HG03457 (cell line): ENCODE results near the gene SRSF11.
A peak's percentile ranks its signal among the peaks of the same experiment; 100 is the strongest.

ENCODE experiments used
- ATAC-seq: cut with Tn5 transposase; IDR thresholded peaks from one replicate; pipeline ENCODE4 v1.9.1; 2021; ENCODE audit warnings: moderate number of reproducible peaks; ENCODE audit not compliant: unreplicated experiment

SRSF11 gene

GRCh38 chr1:70220517-70221237 is 503 bp upstream of the SRSF11 start:
- peak; percentile 8 for ATAC-seq

DNA sequence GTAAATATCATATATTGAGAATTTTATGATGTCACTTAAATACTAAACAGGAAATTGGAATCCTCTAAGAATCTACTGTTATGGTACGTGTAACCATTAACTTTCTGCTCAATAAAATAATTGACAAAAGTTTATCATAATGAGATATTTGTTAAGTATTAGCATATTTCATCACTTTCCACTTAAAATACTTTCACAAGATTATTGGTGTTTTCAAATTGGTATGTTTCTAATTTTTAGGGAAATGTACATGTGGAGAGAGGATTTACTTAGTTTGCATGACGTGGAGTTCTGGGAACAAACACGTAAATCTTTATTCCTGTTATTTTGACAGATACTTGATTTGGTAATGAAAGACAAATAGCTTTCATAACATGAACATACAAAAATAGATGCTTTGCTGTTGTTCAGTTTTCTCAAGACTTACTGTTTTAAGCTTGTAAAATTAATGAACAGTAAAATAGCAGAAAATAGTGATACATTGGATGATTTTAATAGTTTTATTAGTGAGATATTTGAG is 1.6 kb downstream of the SRSF11 start:
- no peak for ATAC-seq

DNA sequence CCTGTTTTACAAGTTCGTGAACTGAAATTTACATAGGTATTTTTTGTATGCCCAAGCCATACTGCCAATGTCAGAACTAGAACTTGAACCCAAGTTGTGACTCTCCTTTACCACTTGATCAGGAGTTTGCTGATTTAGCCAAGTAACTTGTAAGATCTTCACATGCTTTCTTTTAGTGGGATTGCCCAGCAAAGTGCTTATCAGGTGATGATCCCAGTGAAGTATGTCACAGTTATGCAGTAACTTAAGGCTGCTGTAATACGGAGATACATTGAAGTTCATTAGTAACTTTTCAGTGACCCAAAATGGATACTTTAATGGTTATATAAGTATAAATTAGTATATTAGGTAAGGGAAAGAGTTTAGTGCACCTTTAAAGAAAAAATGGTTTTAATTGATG is 3.8 kb downstream of the SRSF11 start:
- ATAC-seq, result no peak

DNA sequence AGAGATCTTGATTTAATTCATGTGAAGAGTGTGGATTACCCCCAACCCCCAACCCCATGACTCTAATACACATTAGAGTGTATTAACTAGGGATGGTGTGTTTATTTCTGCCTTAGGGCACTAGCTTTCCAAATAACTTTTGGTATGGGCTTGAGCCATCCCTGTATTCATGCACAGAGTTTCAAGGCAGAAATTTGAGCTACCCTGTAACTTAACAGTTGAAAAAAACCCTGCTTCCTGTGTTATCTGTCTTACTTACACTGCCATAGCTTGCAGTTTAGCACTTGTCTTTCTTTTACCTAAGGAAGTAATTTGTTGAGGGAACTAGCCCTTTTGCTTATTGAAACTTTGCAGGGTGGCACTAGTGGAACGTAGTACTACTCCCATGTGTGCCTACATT is 6.3 kb downstream of the SRSF11 start:
- no peak for ATAC-seq

GRCh38 chr1:70228670-70229069 is 7.5 kb downstream of the SRSF11 start:
- ATAC-seq, result no peak

DNA sequence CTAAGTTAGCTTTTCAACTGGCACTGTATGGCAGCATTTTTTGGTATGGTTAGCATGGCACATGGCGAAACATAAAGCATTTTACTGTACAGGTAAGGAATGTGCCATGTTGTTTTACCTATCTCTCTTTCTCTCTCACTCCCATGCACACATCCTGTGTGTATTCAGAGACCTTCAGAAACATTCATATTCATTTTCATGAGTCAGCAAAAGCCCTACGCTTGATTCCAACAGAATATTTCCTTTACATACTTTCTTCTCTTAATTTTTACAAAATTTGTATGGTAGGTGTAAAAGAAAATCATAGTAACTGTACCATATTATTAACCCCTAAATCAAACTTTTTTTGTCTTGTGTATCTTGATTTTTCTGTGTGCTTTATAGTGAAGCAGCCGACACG is 10.3 kb downstream of the SRSF11 start:
- no peak for ATAC-seq

DNA sequence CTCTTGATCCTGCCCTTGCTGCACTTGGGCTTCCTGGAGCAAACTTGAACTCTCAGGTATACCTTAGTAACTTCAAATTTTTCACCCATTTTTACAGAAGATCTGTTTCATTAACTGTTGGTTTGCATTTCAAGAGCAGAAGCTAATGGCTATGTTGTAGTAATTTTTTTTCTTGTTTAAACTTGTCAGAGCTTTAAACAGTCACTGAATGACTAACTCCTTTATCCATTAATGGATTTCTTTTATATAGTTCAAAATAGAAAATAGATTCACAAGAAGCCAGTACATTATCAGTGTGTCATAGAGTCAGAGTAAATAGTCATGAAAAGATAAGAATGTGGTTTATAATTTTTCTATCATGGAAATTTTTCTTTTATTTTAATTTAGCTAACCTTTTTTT is 13.6 kb downstream of the SRSF11 start:
- no peak for ATAC-seq

DNA sequence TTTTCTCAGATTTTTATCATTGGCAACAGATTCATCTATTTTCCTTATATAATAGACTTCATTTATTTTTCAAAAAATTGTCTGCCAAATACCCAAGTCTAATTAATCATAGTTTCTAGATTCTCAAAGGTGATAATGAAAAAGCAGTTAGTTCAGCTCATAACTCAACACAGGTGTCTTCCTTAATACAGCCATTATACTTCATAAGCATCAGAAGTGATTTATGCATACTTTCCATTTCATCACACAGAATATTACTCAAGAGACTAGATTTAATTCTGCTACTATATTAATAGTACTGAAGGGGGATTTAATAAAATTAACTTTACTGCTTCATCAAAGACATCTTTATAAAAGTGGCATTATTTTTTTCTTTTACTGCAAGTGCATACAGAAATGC is 18.8 kb downstream of the SRSF11 start:
- ATAC-seq, result no peak

DNA sequence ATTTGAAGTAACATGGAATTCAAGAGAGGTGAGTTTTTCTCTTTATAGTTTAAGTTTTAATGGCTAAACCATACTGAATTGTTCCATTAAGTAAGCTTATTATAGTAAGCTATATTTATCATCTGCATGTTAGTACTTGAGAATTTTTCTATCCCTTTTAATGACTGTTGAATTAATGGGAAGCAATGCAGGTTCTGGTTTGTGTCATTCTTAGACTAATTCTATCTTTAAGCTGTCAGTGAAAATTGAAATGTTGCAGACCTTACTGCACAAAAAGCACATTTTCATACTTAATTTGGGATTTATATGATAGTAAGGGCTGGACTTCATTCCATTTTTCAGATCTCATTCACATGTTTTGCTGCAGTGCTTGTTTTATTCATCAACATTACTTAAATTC is 25.9 kb downstream of the SRSF11 start:
- no peak for ATAC-seq

DNA sequence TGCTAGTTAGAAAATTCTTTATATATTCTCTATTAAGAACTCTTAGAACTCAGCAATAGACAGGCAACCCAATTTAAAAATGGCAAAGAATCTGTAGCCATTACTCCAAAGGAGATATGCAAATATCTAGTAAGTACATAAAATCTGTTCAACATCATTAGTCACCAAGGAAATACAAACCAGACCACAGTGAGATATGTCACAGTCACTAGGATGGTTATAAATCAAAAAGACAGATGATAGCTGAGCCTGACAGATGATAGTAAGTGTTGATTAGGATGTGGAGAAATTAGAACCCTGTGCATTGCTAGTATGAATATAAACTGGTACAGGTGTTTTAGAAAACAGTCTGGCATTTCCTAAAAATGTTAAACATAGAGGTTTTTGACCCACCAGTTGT is 26.6 kb downstream of the SRSF11 start:
- no peak for ATAC-seq

GRCh38 chr1:70248729-70249128 is 27.5 kb downstream of the SRSF11 start:
- ATAC-seq, result no peak

GRCh38 chr1:70256664-70257063 is 35.5 kb downstream of the SRSF11 start:
- ATAC-seq, result no peak

DNA sequence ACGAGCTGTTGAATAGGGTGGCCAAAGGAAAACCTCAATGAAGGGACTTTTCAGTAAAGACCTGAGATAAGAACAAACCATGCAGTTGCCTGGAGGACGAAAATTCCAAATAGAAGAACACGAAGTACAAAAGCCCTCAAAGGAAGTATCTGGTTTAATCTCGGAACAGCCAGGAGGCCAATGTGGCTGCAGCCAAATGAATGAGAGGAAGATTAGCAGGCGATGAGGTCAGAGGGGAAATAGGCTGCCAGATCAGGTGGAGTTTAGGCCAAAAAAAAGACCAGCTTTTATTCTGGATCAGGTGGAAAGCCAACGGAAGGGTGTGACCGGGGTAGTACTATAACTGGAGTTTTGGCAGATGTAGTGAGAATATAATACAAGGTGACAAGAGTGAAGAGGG is 43.7 kb downstream of the SRSF11 start:
- no peak for ATAC-seq

- ATAC-seq, result no peak
These were observed 44.8 kb downstream of the SRSF11 start for GRCh38 chr1:70265946-70266345.

- ATAC-seq, result no peak
These were observed 56.7 kb downstream of the SRSF11 start for GRCh38 chr1:70277875-70278274.

- no peak for ATAC-seq
These were observed 57.5 kb downstream of the SRSF11 start for GRCh38 chr1:70278710-70279109.

GRCh38 chr1:70284366-70284765 is 63.2 kb downstream of the SRSF11 start:
- no peak for ATAC-seq

GRCh38 chr1:70286453-70286852 is 65.3 kb downstream of the SRSF11 start:
- ATAC-seq, result no peak

GRCh38 chr1:70288166-70288565 is 67.0 kb downstream of the SRSF11 start:
- no peak for ATAC-seq

- ATAC-seq, result no peak
These were observed 69.0 kb downstream of the SRSF11 start for GRCh38 chr1:70290218-70290617.

GRCh38 chr1:70293186-70293843 is 72.1 kb downstream of the SRSF11 start:
- no peak for ATAC-seq

DNA sequence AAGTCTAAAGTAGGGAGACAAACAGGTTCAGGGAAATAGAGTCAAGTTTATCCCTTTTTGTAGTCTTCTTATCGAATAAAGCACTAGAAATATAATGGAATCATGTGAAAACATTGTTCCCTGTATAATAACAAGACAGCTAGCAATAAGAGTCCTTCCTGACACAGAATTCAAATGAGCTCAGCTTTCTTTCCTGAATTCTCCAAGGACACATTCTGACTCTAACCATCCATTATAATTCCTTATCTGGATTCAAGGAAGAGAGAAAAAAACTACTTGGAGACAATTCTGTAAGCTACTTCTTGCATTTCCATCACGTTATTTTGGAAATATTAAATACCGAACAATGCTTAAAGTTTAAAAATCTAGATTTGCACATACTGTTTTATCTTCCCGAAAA is 74.6 kb downstream of the SRSF11 start:
- no peak for ATAC-seq

DNA sequence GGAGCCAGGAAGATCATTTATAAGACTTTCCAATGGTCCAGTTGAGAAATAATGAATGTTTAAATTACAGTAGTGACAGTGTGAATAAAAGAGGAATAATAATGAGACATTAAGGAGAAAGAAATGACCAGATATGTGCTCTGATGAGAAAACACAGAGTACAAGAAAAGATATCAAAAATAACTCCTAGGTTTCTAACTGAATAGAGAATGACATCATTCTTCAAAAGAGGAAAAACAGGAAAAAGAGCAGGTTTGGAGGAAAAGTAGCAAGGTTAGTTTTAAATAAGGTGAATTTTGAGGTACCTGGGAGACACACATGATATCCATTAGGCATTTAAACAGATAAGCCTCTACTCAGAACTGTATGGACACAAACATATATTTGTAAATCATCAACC is 78.3 kb downstream of the SRSF11 start:
- no peak for ATAC-seq
